ENCODE results near the gene MOGAT1.
"Not testable (repeated sequence)": the region's sequence is repeated elsewhere in the genome, so short reads cannot be mapped to it uniquely, and the experiment has no call there.

MOGAT1 gene

GRCh38 chr2:222747526-222748160, 76.2 kb downstream of the MOGAT1 start:
- no peak for DNase-seq

- no peak for DNase-seq
These were observed 79.1 kb downstream of the MOGAT1 start for GRCh38 chr2:222750533-222750932.

GRCh38 chr2:222751238-222751637, 79.8 kb downstream of the MOGAT1 start:
- DNase-seq = no peak

GRCh38 chr2:222751821-222752719, 80.6 kb downstream of the MOGAT1 start:
- DNase-seq = no peak

GRCh38 chr2:222752746-222753145, 81.3 kb downstream of the MOGAT1 start:
- DNase-seq = no peak

GRCh38 chr2:222753251-222753824, 81.9 kb downstream of the MOGAT1 start:
- no peak for DNase-seq

- DNase-seq = no peak
These were observed 83.0 kb downstream of the MOGAT1 start for GRCh38 chr2:222754324-222754930.

- not testable (repeated sequence) for DNase-seq
These were observed 84.1 kb downstream of the MOGAT1 start for GRCh38 chr2:222755593-222755992.

- DNase-seq = no peak
These were observed 84.9 kb downstream of the MOGAT1 start for GRCh38 chr2:222756362-222756831.

GRCh38 chr2:222756951-222757650, 85.6 kb downstream of the MOGAT1 start:
- no peak for DNase-seq
